Chondrocyte (in vitro differentiated cells): ENCODE data around the gene TCEANC2. TPM values are rescaled to one million over a fixed set of nuclear protein-coding genes. Genes with fewer than 3 reads are reported as not detected.

Experiments
- DNase-seq: peaks from one replicate; pipeline ENCODE4 v3.0.0; 2021; ENCODE audit warnings: mixed read lengths, low spot score
- H3K27ac Mint-ChIP-seq: one replicate; pipeline ENCODE4 v1.8.0; 2021; ENCODE audit warnings: mild to moderate bottlenecking, moderate library complexity, mixed read lengths; ENCODE audit not compliant: unreplicated experiment
- H3K27me3 Mint-ChIP-seq: 2 replicates; pipeline ENCODE4 v1.8.0; 2021; ENCODE audit warnings: low read depth, mixed read lengths
- H3K36me3 Mint-ChIP-seq: 2 replicates; pipeline ENCODE4 v1.8.0; 2021; ENCODE audit warnings: low read depth, mixed read lengths
- H3K4me1 Mint-ChIP-seq: 2 replicates; pipeline ENCODE4 v1.8.0; 2021; ENCODE audit warnings: low read depth, mild to moderate bottlenecking, mixed read lengths
- H3K4me3 Mint-ChIP-seq: one replicate; pipeline ENCODE4 v1.8.0; 2021; ENCODE audit warnings: mild to moderate bottlenecking, moderate library complexity, mixed read lengths; ENCODE audit not compliant: unreplicated experiment
- H3K9me3 Mint-ChIP-seq: 2 replicates; pipeline ENCODE4 v1.8.0; 2021; ENCODE audit warnings: low read depth, mixed read lengths
- CTCF ChIP-seq: fragments of 200-600 bp; sonication (generic); IDR thresholded peaks from 2 replicates; pipeline ENCODE4 v1.5.0; 2021; ENCODE audit warnings: antibody characterized with exemption, mild to moderate bottlenecking, moderate library complexity
- total RNA-seq: library from RNA; stranded (reverse); gene quantifications from 3 replicates; pipeline ENCODE4 v1.2.1, GENCODE V29; 2021

The TCEANC2 gene
- total RNA-seq, 1 donor from 2014 or later, result 4.8 TPM

GRCh38 chr1:54136269-54136896, 83.0 kb downstream of the TCEANC2 start:
- H3K36me3 Mint-ChIP-seq, result no peaks in the 10 kb centered on the region
- peak overlapping the region; percentile 81 for H3K27ac Mint-ChIP-seq
- TF ChIP-seq CTCF, result no peak
- no peak overlapping the region for H3K4me3 Mint-ChIP-seq
- no peaks in the 10 kb centered on the region for H3K27me3 Mint-ChIP-seq
- H3K9me3 Mint-ChIP-seq, result peaks cover 3% of the 10 kb centered on the region
- peaks cover 38% of the 10 kb centered on the region for H3K4me1 Mint-ChIP-seq
- no peak for DNase-seq

GRCh38 chr1:54136963-54137533, 83.6 kb downstream of the TCEANC2 start:
- peak overlapping the region; percentile 24 for H3K4me3 Mint-ChIP-seq
- peaks cover 44% of the 10 kb centered on the region for H3K4me1 Mint-ChIP-seq
- H3K9me3 Mint-ChIP-seq, result peaks cover 3% of the 10 kb centered on the region
- H3K36me3 Mint-ChIP-seq, result no peaks in the 10 kb centered on the region
- no peak for DNase-seq
- no peaks in the 10 kb centered on the region for H3K27me3 Mint-ChIP-seq
- no peak for TF ChIP-seq CTCF
- peak overlapping the region; percentile 93 for H3K27ac Mint-ChIP-seq

GRCh38 chr1:54137534-54138061, 84.2 kb downstream of the TCEANC2 start:
- Mint-ChIP-seq H3K27ac (peak overlapping the region; percentile 93), H3K4me3 (no peak overlapping the region), H3K4me1 (peaks cover 45% of the 10 kb centered on the region), H3K27me3 (no peaks in the 10 kb centered on the region), H3K9me3 (peaks cover 3% of the 10 kb centered on the region), H3K36me3 (no peaks in the 10 kb centered on the region)
- no peak for TF ChIP-seq CTCF
- DNase-seq, result no peak

- Mint-ChIP-seq H3K4me3 (no peak overlapping the region), H3K27me3 (no peaks in the 10 kb centered on the region), H3K4me1 (peaks cover 42% of the 10 kb centered on the region), H3K36me3 (no peaks in the 10 kb centered on the region), H3K27ac (no peak overlapping the region), H3K9me3 (peaks cover 3% of the 10 kb centered on the region)
- TF ChIP-seq CTCF, result no peak
- no peak for DNase-seq
Observed at GRCh38 chr1:54138994-54139393, 85.6 kb downstream of the TCEANC2 start.

- no peaks in the 10 kb centered on the region for H3K36me3 Mint-ChIP-seq
- H3K4me1 Mint-ChIP-seq, result peaks cover 42% of the 10 kb centered on the region
- no peak for TF ChIP-seq CTCF
- H3K4me3 Mint-ChIP-seq, result no peak overlapping the region
- H3K9me3 Mint-ChIP-seq, result peaks cover 3% of the 10 kb centered on the region
- DNase-seq, result peak; percentile 77
- H3K27me3 Mint-ChIP-seq, result no peaks in the 10 kb centered on the region
- H3K27ac Mint-ChIP-seq, result no peak overlapping the region
Observed at GRCh38 chr1:54139711-54140110, 86.3 kb downstream of the TCEANC2 start.
